H54 (cell line): Measurements from ENCODE around the gene TTLL11.

ENCODE experiments used
- DNase-seq: peaks from one replicate; pipeline ENCODE4 v3.0.0; 2011; ENCODE audit warnings: low spot score, mixed read lengths; ENCODE audit not compliant: insufficient read length
- FAIRE-seq: peaks from 3 replicates; lab custom pipeline; 2011; peaks lifted over from hg19 to GRCh38; lab: Jason Lieb, UNC
- POLR2A ChIP-seq: IDR thresholded peaks from 2 replicates; pipeline ENCODE4 v1.6.1; 2011; ENCODE audit warnings: low read depth, mild to moderate bottlenecking, low read length

TTLL11 gene

GRCh38 chr9:121930956-121931355 lies 162.2 kb downstream of the TTLL11 start:
- no peak for TF ChIP-seq POLR2A
- DNase-seq (no peak), FAIRE-seq (no peak)

- FAIRE-seq (peak; percentile 6), DNase-seq (peak; percentile 26)
- no peak for TF ChIP-seq POLR2A
Observed at GRCh38 chr9:121929893-121930875, 162.9 kb downstream of the TTLL11 start.

- DNase-seq = no peak
- FAIRE-seq = no peak
- no peak for TF ChIP-seq POLR2A
Observed at GRCh38 chr9:121927636-121928035, 165.5 kb downstream of the TTLL11 start.

GRCh38 chr9:121927081-121927480 lies 166.0 kb downstream of the TTLL11 start:
- TF ChIP-seq POLR2A = no peak
- no peak for FAIRE-seq

GRCh38 chr9:121926351-121926801 lies 166.7 kb downstream of the TTLL11 start:
- DNase-seq (no peak), FAIRE-seq (no peak)
- TF ChIP-seq POLR2A = no peak

More at GRCh38 chr9:121927081-121927480, 166.0 kb downstream of the TTLL11 start:
- no peak for DNase-seq

- FAIRE-seq (no peak), DNase-seq (no peak)
- no peak for TF ChIP-seq POLR2A
Observed at GRCh38 chr9:121925935-121926334, 167.2 kb downstream of the TTLL11 start.

GRCh38 chr9:121924700-121925099 lies 168.4 kb downstream of the TTLL11 start:
- DNase-seq = no peak
- no peak for TF ChIP-seq POLR2A

GRCh38 chr9:121921444-121921843 lies 171.7 kb downstream of the TTLL11 start:
- peak; percentile 80 for FAIRE-seq
- no peak for DNase-seq
- no peak for TF ChIP-seq POLR2A

More at GRCh38 chr9:121924700-121925099, 168.4 kb downstream of the TTLL11 start:
- FAIRE-seq = no peak

GRCh38 chr9:121917375-121918335 lies 175.5 kb downstream of the TTLL11 start:
- TF ChIP-seq POLR2A = no peak
- DNase-seq (no peak), FAIRE-seq (no peak)

GRCh38 chr9:121915304-121915625 lies 177.8 kb downstream of the TTLL11 start:
- FAIRE-seq = peak; percentile 66
- no peak for DNase-seq
- no peak for TF ChIP-seq POLR2A

GRCh38 chr9:121914604-121915303 lies 178.4 kb downstream of the TTLL11 start:
- TF ChIP-seq POLR2A = no peak
- FAIRE-seq (no peak), DNase-seq (no peak)

- no peak for TF ChIP-seq POLR2A
- DNase-seq = no peak
- FAIRE-seq = no peak
Observed at GRCh38 chr9:121914017-121914595, 179.0 kb downstream of the TTLL11 start.

GRCh38 chr9:121912812-121913627 lies 180.1 kb downstream of the TTLL11 start:
- FAIRE-seq (no peak), DNase-seq (no peak)
- no peak for TF ChIP-seq POLR2A
